Activated CD4-positive, alpha-beta T cell treated with anti-CD3 and anti-CD28 coated beads, Interleukin-2, amount 10 ng/mL, durations not matched to agents 24 days and 14 days (primary cell): ENCODE measurements around the gene SIPA1L3. TPM values are rescaled to one million over a fixed set of nuclear protein-coding genes. Genes with fewer than 3 reads are reported as not detected.
"Not testable (repeated sequence)": the region's sequence is repeated elsewhere in the genome, so short reads cannot be mapped to it uniquely, and the experiment has no call there.

ENCODE experiments used
- DNase-seq: peaks from one replicate; pipeline ENCODE4 v3.0.0; 2022
- H3K27ac Mint-ChIP-seq: one replicate; pipeline ENCODE4 v1.8.0; 2022; ENCODE audit warnings: mild to moderate bottlenecking, mixed read lengths
- H3K27me3 Mint-ChIP-seq: one replicate; pipeline ENCODE4 v1.8.0; 2022; ENCODE audit warnings: mixed read lengths
- H3K36me3 Mint-ChIP-seq: one replicate; pipeline ENCODE4 v1.8.0; 2022; ENCODE audit warnings: low read depth, mild to moderate bottlenecking, mixed read lengths
- H3K4me1 Mint-ChIP-seq: one replicate; pipeline ENCODE4 v1.8.0; 2021; ENCODE audit warnings: mixed read lengths
- H3K4me3 Mint-ChIP-seq: one replicate; pipeline ENCODE4 v1.8.0; 2022; ENCODE audit warnings: mild to moderate bottlenecking, moderate library complexity, mixed read lengths
- H3K9me3 Mint-ChIP-seq: one replicate; pipeline ENCODE4 v1.8.0; 2021; ENCODE audit warnings: mixed read lengths
- intact Hi-C: fragments of 100-400 bp; cut with micrococcal nuclease; formaldehyde crosslinking; loops from one replicate; pipeline ENCODE4 v1.15.1; 2023
- total RNA-seq: library from RNA; stranded (reverse); gene quantifications from 2 replicates; pipeline ENCODE4 v1.2.3, GENCODE V29; 2022

Gene SIPA1L3
- total RNA-seq, 1 donor from 2014 or later: 15.4 TPM

- no peak for DNase-seq
- intact Hi-C loops: no loop called here
- Mint-ChIP-seq H3K9me3 (no peaks in the 10 kb centered on the region), H3K4me1 (peaks cover 17% of the 10 kb centered on the region), H3K4me3 (no peak overlapping the region), H3K27ac (peak overlapping the region; percentile 22), H3K36me3 (no peaks in the 10 kb centered on the region), H3K27me3 (no peaks in the 10 kb centered on the region)
These were observed 151.1 kb downstream of the SIPA1L3 start for GRCh38 chr19:38057959-38058690.

DNA sequence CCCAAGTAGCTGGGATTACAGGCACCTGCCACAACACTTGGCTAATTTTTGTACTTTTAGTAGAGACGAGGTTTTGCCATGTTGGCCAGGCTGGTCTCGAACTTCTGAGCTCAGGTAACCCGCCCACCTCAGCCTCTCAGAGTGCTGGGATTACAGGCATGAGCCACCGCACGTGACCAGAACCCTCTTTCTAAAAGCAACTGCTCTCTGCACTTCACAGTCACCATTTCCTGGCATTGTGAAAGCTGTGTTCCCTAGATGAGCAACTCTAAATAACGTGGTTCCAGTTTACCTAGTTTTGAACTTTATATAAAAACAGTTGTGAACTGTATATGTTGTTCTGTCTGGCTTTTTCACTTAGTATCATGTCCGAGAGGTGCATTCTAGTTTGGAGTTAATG is 152.9 kb downstream of the SIPA1L3 start:
- peak; percentile 77 for DNase-seq
- Mint-ChIP-seq H3K4me1 (peaks cover 17% of the 10 kb centered on the region), H3K27me3 (no peaks in the 10 kb centered on the region), H3K27ac (peak overlapping the region; percentile 87), H3K36me3 (no peaks in the 10 kb centered on the region), H3K9me3 (no peaks in the 10 kb centered on the region), H3K4me3 (peak overlapping the region; percentile 62)
- intact Hi-C loops: no loop called here

DNA sequence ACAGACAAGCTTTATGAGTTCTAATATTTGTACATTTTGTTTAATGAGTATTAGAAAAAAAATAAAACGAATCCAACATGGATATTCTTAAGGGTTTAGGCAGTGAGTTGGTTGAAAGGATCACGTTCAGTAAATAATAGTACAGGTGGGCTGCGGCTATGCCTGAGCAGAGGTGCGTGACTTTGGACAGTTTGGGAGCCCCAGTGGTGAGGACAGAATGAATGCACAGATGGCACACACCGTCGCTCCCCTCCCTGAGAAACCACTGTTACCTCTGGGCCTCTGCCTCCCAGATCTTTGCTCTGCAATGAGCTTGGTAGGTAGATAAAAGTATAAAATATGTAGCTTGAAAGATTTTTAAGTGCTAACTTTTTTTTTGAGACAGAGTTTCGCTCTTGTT is 153.3 kb downstream of the SIPA1L3 start:
- H3K4me3 Mint-ChIP-seq: no peak overlapping the region
- intact Hi-C loops: no loop called here
- peak overlapping the region; percentile 41 for H3K27ac Mint-ChIP-seq
- peaks cover 17% of the 10 kb centered on the region for H3K4me1 Mint-ChIP-seq
- no peaks in the 10 kb centered on the region for H3K27me3 Mint-ChIP-seq
- DNase-seq: no peak
- H3K36me3 Mint-ChIP-seq: no peaks in the 10 kb centered on the region
- no peaks in the 10 kb centered on the region for H3K9me3 Mint-ChIP-seq

- H3K4me3 Mint-ChIP-seq: no peak overlapping the region
- H3K27me3 Mint-ChIP-seq: no peaks in the 10 kb centered on the region
- peaks cover 16% of the 10 kb centered on the region for H3K4me1 Mint-ChIP-seq
- no peaks in the 10 kb centered on the region for H3K36me3 Mint-ChIP-seq
- no peak for DNase-seq
- intact Hi-C loops: no loop called here
- H3K27ac Mint-ChIP-seq: peak overlapping the region; percentile 27
- H3K9me3 Mint-ChIP-seq: no peaks in the 10 kb centered on the region
These were observed 154.3 kb downstream of the SIPA1L3 start for GRCh38 chr19:38061294-38061693.

- H3K27me3 Mint-ChIP-seq: no peaks in the 10 kb centered on the region
- no peaks in the 10 kb centered on the region for H3K9me3 Mint-ChIP-seq
- no peaks in the 10 kb centered on the region for H3K36me3 Mint-ChIP-seq
- DNase-seq: no peak
- H3K4me1 Mint-ChIP-seq: peaks cover 14% of the 10 kb centered on the region
- intact Hi-C loops: no loop called here
- H3K4me3 Mint-ChIP-seq: no peak overlapping the region
- H3K27ac Mint-ChIP-seq: no peak overlapping the region
These were observed 156.2 kb downstream of the SIPA1L3 start for GRCh38 chr19:38062959-38063761.

DNA sequence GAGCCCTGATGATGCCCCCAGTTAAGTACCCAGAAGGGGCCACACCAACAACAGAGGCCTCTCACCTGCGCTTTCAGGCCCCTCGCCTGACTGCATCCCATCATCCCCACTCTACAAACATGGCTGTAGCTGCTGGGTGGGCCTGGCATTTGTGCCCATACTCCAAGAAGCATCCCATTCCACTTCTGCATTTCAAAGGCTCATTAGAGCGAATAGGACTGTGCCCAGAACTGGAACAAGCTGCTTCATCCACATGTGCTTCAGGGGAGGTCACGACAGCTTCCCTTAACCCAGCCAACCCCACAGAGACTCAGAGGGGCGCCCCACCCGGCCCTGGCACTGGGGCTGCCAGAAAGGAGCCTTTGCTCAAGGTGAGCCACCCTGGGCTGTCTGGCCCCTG is 156.9 kb downstream of the SIPA1L3 start:
- Mint-ChIP-seq H3K4me1 (peaks cover 10% of the 10 kb centered on the region), H3K9me3 (no peaks in the 10 kb centered on the region), H3K36me3 (no peaks in the 10 kb centered on the region), H3K4me3 (no peak overlapping the region), H3K27ac (no peak overlapping the region), H3K27me3 (no peaks in the 10 kb centered on the region)
- DNase-seq: no peak
- intact Hi-C loops: no loop called here

DNA sequence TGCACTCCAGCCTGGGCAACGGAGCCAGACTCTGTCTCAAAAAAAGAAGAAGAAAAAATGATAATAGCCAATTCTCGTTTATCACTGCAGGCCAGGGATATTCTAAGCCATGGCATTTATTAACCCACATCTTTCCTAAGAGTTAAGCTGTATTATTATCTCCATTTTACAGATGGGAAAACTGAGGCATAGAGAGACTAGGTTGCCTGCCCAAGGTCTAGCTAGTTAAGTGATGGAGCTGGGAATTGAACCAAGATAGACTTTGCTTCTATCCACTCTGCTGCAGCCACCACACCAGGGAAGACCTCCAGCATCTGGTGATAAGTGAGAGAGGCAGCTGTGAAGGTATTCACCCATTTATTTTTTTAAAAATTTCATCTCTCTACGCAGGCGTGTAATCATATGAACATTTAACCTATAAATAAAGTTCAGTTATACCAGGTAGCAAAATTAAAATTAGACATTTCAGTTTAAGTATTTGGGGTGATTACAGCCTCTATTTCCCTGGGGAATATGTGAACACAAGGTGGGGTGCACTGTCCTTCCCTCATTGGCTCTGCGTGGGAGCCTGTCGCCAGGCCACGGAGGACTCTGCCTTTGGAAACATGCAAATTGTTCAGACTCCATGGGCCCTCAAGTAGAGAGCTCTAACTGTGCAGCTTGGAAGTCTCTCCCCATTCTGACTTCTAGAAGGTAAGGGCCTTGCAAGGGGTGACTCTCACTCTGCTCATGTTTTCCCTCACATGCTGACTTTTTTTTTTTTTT is 157.8 kb downstream of the SIPA1L3 start:
- no peaks in the 10 kb centered on the region for H3K36me3 Mint-ChIP-seq
- H3K27me3 Mint-ChIP-seq: no peaks in the 10 kb centered on the region
- H3K27ac Mint-ChIP-seq: no peak overlapping the region
- no peak for DNase-seq
- no peak overlapping the region for H3K4me3 Mint-ChIP-seq
- intact Hi-C loops: no loop called here
- H3K9me3 Mint-ChIP-seq: no peaks in the 10 kb centered on the region
- peaks cover 9% of the 10 kb centered on the region for H3K4me1 Mint-ChIP-seq

DNA sequence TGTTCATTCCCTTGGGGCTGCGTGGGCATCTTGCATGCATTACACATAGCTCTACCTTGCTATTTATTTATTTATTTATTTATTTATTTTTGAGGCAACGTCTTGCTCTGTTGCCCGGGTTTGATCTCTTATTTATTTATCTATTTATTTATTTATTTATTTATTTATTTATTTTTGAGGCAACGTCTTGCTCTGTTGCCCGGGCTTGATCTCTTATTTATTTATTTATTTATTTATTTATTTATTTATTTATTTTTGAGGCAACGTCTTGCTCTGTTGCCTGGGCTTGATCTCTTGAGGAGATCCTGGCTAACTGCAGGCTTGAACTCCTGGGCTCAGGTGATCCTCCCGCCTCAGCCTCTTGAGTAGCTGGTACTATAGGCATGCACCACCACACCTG is 158.8 kb downstream of the SIPA1L3 start:
- DNase-seq, intact Hi-C loops, H3K27ac Mint-ChIP-seq, H3K27me3 Mint-ChIP-seq, H3K9me3 Mint-ChIP-seq, H3K4me1 Mint-ChIP-seq, H3K36me3 Mint-ChIP-seq, H3K4me3 Mint-ChIP-seq: not testable (repeated sequence)

- no peaks in the 10 kb centered on the region for H3K36me3 Mint-ChIP-seq
- H3K27me3 Mint-ChIP-seq: no peaks in the 10 kb centered on the region
- intact Hi-C loops: no loop called here
- peaks cover under 1% of the 10 kb centered on the region for H3K4me1 Mint-ChIP-seq
- no peak overlapping the region for H3K4me3 Mint-ChIP-seq
- no peak for DNase-seq
- no peak overlapping the region for H3K27ac Mint-ChIP-seq
- H3K9me3 Mint-ChIP-seq: no peaks in the 10 kb centered on the region
These were observed 161.8 kb downstream of the SIPA1L3 start for GRCh38 chr19:38068826-38069225.

DNA sequence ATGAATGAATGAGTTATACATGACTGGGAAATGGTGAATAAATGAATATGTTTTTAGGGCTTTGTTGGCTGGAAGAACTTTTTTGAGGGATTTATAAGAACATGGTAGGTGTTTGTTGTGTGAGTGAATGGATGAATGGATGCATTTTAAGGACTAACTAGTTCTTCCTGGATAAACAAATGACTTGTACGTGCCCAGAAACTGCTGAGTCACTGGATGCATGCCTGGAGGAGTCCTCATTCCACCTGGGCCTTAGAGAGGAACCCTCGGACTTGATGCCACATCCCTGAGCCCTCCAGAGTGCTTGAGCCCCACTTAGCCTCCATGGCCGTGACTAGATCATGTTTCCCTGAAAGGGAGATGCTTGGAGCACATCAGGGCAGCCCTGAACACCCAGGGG is 163.6 kb downstream of the SIPA1L3 start:
- H3K36me3 Mint-ChIP-seq: no peaks in the 10 kb centered on the region
- H3K27me3 Mint-ChIP-seq: no peaks in the 10 kb centered on the region
- no peak overlapping the region for H3K27ac Mint-ChIP-seq
- H3K4me1 Mint-ChIP-seq: peaks cover 2% of the 10 kb centered on the region
- intact Hi-C loops: no loop called here
- no peaks in the 10 kb centered on the region for H3K9me3 Mint-ChIP-seq
- no peak for DNase-seq
- no peak overlapping the region for H3K4me3 Mint-ChIP-seq

- H3K9me3 Mint-ChIP-seq, H3K27ac Mint-ChIP-seq, H3K27me3 Mint-ChIP-seq, intact Hi-C loops, DNase-seq, H3K4me3 Mint-ChIP-seq, H3K4me1 Mint-ChIP-seq, H3K36me3 Mint-ChIP-seq: not testable (repeated sequence)
These were observed 164.0 kb downstream of the SIPA1L3 start for GRCh38 chr19:38071054-38071453.

DNA sequence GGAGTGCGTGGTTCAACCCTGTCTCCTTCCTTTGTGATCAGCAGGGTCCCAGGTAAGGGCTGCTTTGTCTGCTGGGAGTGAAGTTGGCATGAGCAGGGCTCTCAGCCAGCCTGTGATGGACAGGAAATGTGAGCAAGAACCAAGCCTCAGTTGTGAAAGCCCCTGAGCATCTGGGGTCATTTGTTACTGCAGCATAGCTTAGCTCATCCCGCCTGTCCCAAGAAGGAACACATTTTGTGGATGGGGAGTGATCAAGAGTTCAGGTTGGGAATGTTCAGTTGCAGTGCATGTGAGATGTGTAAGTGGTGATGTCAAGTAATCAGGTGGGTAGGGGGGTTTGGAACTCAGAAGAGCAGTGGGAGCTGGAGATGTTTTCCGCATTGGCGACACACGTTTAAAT is 164.6 kb downstream of the SIPA1L3 start:
- peaks cover 2% of the 10 kb centered on the region for H3K4me1 Mint-ChIP-seq
- intact Hi-C loops: no loop called here

GRCh38 chr19:38072776-38073750 is 166.1 kb downstream of the SIPA1L3 start:
- Mint-ChIP-seq H3K4me1 (peaks cover 2% of the 10 kb centered on the region), H3K27ac (no peak overlapping the region), H3K4me3 (no peak overlapping the region), H3K9me3 (no peaks in the 10 kb centered on the region), H3K27me3 (no peaks in the 10 kb centered on the region), H3K36me3 (no peaks in the 10 kb centered on the region)
- DNase-seq: no peak
- intact Hi-C loops: no loop called here

More for the DNA sequence above, 164.6 kb downstream of the SIPA1L3 start:
- Mint-ChIP-seq H3K27me3 (no peaks in the 10 kb centered on the region), H3K4me3 (no peak overlapping the region), H3K36me3 (no peaks in the 10 kb centered on the region), H3K9me3 (no peaks in the 10 kb centered on the region), H3K27ac (no peak overlapping the region)
- no peak for DNase-seq
